H54 (cell line): ENCODE data around the gene EVA1B.
A peak's percentile ranks its signal among the peaks of the same experiment; 100 is the strongest.

Source experiments
- DNase-seq: peaks from one replicate; pipeline ENCODE4 v3.0.0; 2011; ENCODE audit warnings: low spot score, mixed read lengths; ENCODE audit not compliant: insufficient read length
- FAIRE-seq: peaks from 3 replicates; lab custom pipeline; 2011; peaks lifted over from hg19 to GRCh38; lab: Jason Lieb, UNC
- POLR2A ChIP-seq: IDR thresholded peaks from 2 replicates; pipeline ENCODE4 v1.6.1; 2011; ENCODE audit warnings: low read depth, mild to moderate bottlenecking, low read length

Gene EVA1B

GRCh38 chr1:36301220-36301619, 22.2 kb downstream of the EVA1B start:
- no peak for TF ChIP-seq POLR2A
- no peak for DNase-seq
- no peak for FAIRE-seq

GRCh38 chr1:36300526-36300925, 22.9 kb downstream of the EVA1B start:
- TF ChIP-seq POLR2A, result no peak
- no peak for FAIRE-seq
- DNase-seq, result no peak

- no peak for DNase-seq
- no peak for FAIRE-seq
- no peak for TF ChIP-seq POLR2A
Measured at GRCh38 chr1:36298640-36299039, 24.8 kb downstream of the EVA1B start.

- TF ChIP-seq POLR2A, result no peak
- FAIRE-seq (no peak), DNase-seq (no peak)
Measured at GRCh38 chr1:36297062-36297461, 26.4 kb downstream of the EVA1B start.

GRCh38 chr1:36295390-36295789, 28.1 kb downstream of the EVA1B start:
- DNase-seq, result no peak
- no peak for FAIRE-seq
- TF ChIP-seq POLR2A, result no peak

- TF ChIP-seq POLR2A, result no peak
- FAIRE-seq (no peak), DNase-seq (no peak)
Measured at GRCh38 chr1:36287595-36287994, 35.9 kb downstream of the EVA1B start.

GRCh38 chr1:36286802-36287201, 36.6 kb downstream of the EVA1B start:
- DNase-seq (no peak), FAIRE-seq (no peak)
- TF ChIP-seq POLR2A, result no peak

- FAIRE-seq (peak; percentile 89), DNase-seq (peak; percentile 55)
- TF ChIP-seq POLR2A, result no peak
Measured at GRCh38 chr1:36285443-36286101, 37.9 kb downstream of the EVA1B start.

GRCh38 chr1:36284517-36284916, 38.9 kb downstream of the EVA1B start:
- no peak for TF ChIP-seq POLR2A
- DNase-seq (no peak), FAIRE-seq (peak; percentile 11)

- DNase-seq (no peak), FAIRE-seq (no peak)
- TF ChIP-seq POLR2A, result no peak
Measured at GRCh38 chr1:36284061-36284460, 39.4 kb downstream of the EVA1B start.

- TF ChIP-seq POLR2A, result no peak
- no peak for FAIRE-seq
- DNase-seq, result no peak
Measured at GRCh38 chr1:36279789-36280296, 43.6 kb downstream of the EVA1B start.

GRCh38 chr1:36279110-36279788, 44.2 kb downstream of the EVA1B start:
- no peak for TF ChIP-seq POLR2A
- FAIRE-seq (no peak), DNase-seq (no peak)

GRCh38 chr1:36276688-36277087, 46.8 kb downstream of the EVA1B start:
- no peak for DNase-seq
- TF ChIP-seq POLR2A, result no peak
- FAIRE-seq, result no peak

- TF ChIP-seq POLR2A, result no peak
- DNase-seq, result no peak
- FAIRE-seq, result no peak
Measured at GRCh38 chr1:36274201-36274600, 49.2 kb downstream of the EVA1B start.

GRCh38 chr1:36273024-36273423, 50.4 kb downstream of the EVA1B start:
- DNase-seq (no peak), FAIRE-seq (no peak)
- TF ChIP-seq POLR2A, result no peak
